GM19193 (cell line): Measurements from ENCODE around the gene IQGAP1.

ENCODE experiments used
- POLR2A ChIP-seq: IDR thresholded peaks from 4 replicates; pipeline ENCODE4 v1.6.1; 2011; ENCODE audit not compliant: insufficient read depth, insufficient read length; ENCODE audit errors: extremely low read depth

Gene IQGAP1

DNA sequence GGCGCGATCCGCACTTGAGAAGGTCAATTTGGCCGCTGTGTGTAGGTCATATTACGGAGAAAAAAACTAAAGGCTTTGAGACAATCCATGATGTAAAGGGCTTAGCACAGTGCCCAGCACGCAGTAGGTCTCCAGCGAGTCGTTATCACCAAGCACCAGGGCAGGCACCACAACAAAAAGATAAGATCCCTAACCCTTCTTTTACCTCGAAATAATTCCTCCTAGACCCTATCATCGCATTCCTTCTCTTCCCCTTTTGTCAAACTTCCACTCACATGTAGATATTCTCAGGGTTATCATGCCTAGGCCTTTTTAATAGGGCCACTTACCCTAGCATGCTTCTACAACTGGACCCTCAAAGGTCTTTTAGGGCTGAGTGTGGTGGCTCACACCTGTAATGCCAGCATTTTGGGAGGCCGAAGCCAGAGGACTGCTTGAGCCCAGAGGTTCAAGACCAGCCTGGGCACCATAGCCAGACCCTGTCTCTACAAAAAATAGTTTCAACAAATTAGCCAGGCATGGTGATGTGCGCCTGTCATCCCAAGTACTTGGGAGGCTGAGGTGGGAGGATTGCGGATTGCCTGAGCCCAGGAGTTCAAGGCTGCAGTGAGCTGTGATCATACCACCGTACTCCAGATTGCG, 22.5 kb upstream of the IQGAP1 start:
- no peak for TF ChIP-seq POLR2A

DNA sequence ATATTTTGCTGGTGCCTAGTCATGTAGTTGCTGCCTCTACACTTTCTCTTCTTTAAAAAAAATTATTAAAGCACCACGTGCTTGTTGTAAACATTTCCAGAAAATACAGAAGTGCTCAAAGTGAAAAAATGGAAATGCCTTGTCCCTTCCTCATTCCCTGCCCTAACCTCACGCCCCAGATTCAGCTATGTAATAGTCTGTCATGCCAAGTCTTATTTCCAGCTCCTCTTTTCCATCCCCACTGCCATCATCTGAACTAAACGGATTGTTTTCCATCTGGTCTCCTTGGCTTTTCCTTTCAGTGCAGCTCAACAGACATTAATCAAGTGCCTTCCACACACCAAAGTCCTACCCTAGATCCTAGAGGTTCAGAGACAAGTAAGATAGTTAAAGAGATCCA, 20.5 kb upstream of the IQGAP1 start:
- no peak for TF ChIP-seq POLR2A

DNA sequence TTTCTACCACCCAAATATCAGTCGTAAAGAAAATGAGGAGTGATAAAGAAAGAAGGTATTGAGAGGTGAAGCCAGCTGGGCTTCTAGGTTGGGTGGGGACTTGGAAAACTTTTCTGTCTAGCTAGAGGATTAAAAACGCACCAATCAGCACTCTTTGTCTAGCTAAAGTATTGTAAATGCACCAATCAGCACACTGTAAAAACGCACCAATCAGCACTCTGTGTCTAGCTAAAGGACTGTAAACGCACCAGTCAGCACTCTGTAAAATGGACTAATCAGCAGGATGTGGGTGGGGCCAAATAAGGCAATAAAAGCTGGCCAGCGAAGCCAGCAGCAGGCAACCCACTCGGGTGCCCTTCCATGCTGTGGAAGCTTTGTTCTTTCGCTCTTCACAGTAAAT, 13.0 kb upstream of the IQGAP1 start:
- no peak for TF ChIP-seq POLR2A

DNA sequence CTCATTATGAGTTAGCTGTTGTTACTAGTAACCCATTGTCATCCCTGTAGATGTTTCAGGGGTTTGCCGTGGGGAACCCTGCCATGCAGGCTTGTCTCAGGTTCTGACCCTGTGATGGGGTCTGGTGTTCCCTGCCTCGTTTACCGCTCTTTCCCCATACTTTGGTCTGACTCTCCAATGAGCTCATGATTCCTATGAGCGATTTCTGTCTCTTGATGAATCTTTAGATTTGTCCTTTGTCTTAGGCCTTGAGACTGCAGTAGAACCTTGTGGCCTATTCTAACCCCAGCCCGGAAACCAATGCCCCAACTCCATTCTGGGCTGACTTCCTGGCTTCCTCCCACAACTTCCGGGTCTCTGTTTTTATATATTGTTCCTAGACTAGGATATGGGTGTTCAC, 11.3 kb upstream of the IQGAP1 start:
- TF ChIP-seq POLR2A, result no peak

DNA sequence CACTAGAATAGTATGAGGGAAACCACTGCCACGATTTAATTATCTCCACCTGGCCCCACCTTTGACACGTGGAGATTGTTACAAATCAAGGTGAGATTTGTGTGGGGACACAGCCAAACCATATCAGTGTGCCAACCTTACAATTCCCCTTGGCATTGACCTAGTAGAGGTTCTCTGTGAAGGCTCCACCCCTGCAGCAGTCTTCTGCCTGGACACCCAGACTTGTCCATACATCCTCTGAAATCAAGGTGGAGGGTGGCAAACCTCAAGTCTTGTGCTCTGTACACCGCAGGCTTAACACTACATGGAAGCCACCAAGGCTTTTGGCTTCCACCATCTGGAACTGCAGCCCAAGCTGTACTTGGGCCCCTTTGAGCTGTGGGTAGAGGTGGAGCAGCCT, 8.8 kb upstream of the IQGAP1 start:
- no peak for TF ChIP-seq POLR2A

DNA sequence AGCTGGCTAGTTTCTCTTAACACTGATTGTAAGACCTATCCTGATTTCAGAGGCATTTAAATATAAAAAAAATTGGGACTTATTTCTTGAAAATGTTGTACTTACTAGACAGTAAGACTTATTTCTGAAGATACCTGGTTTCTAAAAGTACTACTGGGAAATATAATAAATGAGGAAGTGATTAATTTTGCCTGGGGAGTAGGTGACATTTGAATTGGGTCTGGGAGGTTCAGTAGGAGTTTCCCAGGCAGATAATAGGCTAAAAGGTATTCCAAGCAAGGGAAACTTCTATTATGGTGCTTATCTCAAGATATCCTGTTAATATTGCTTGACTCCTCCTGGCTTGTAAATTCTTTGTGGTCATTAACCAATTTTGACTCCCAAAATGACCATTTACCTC, 6.5 kb upstream of the IQGAP1 start:
- no peak for TF ChIP-seq POLR2A

DNA sequence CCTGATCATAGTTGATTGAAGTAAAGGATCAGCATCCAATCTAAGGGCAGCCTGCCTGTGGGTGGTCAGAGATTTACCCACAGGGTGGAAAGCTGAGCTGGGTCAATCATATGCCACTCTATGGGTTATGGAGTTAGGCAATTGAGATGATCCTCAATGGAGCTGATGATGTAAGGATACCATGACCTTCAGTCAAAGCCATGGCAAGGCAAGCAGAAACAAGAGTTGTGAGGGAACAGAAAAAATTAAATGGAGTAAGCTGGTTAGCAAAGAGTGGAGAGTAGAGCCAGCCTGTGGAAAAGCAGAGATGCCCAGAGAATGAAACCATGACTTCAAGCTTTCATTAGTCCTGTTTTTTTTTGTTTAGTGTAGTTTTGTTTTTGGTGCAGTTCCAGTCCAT, 5.7 kb upstream of the IQGAP1 start:
- no peak for TF ChIP-seq POLR2A

DNA sequence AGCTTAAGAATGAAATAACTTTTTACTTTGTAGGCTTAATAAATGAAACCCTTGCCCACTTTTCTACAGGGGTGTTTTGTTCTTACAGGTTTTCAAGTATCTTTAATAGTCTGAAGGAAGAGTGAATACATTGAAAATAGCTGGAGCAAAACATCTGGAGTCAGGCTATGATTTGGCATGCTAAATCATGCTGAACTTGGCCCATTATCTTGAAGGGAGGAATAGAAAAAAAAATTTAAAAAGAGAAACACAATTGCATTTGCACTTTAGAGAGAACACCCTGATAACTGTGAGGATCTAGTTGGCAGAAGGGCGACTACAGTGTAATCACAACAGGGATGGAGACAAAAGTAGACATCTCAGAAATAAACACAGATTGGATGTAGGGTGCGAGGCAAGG, 1.8 kb upstream of the IQGAP1 start:
- TF ChIP-seq POLR2A, result no peak

DNA sequence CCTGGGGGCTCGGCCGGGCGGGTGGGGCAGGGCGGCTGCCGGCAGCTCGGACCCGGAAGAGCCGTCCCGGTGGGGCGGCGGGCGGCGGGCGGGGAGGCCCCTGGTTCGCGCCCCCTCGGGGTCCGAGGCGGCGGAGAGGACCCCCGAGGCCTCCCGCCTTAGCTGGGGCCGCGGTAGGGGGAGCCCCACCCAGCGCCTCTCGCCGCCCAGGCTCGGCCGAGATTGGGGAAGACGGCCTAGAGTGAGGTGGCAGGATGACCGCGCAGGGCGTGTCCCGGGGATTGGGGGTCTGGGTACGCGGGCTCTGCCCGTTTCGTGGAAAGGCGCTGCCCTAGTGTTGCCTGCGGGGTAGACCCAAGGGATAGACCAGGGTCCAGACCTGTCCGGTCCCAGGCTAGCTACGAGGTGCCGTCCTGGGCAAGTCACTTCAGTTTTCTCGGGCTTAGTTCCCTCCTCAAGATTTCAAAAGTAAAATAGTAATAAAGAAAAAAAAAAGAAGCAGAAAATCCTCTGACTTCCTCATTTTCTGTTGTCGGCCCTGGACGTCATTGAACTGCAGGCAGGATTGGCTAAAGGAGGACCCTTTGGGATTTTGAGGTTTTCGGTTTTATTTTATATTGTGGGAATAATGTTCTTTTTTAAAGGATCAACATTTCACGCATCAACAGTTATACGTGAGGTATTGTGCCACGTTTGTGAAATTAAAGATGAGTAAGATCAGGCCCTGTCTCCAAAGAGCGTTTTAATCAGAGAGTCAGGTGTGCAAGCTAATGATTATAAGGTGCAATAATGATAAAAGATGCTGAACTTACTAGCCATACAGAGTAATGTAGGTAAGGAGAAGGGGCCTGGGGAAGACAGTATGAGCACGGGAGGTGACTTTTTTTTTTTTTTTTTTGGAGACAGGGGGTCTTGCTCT, 679 bp downstream of the IQGAP1 start:
- no peak for TF ChIP-seq POLR2A

DNA sequence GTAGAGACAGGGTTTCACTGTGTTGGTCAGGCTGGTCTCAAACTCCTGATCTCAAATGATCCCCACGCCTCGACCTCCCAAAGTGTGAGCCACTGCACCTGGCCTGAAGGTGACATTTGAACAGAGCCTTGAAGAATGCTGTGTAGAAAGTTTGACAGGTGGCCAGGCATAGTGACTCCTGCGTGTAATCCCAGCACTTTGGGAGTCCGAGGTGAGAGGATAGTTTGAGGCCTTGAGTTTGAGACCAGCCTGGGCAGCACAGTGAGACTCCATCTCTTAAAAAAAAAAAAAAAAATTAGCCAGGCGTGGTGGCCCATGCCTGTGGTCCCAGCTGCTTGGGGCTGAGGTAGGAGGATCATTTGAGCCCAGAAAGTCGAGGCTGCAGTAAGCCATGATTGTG, 1.5 kb downstream of the IQGAP1 start:
- no peak for TF ChIP-seq POLR2A

DNA sequence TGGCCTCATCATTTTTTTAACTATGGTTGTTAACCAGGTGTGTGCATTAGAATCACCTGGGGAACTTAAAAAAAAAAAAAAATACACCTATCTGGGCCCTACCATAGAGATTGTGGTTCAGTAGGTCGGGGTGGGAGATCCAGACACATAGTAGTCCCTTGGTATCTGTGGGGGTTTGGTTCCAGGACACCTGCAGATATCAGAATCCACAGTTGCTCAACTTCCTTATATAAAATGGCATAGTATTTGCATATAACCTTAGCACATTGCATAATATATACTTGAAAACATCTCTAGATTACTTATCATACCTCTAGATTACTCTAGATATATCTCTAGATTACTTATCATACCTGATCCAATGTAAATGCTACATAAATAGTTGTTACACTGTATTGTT, 5.0 kb downstream of the IQGAP1 start:
- TF ChIP-seq POLR2A, result no peak

DNA sequence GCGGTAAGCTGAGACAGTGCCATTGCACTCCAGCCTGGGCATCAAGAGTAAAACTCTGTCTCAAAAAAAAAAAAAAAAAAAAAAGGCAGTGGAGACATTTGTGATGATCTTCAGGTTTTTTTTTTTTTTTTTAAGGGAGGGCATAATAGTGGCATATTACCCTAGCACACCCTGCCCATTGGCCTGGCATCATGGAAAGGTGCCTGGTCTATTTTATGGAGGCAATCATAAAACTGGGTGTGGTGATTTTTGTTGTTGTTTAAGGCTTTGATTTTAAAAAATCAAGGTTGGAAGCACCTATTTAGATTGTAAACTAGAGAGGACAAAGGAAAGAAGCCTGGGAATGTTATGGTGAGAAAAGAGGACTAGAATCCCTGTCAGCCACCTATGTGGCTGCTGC, 6.0 kb downstream of the IQGAP1 start:
- no peak for TF ChIP-seq POLR2A

DNA sequence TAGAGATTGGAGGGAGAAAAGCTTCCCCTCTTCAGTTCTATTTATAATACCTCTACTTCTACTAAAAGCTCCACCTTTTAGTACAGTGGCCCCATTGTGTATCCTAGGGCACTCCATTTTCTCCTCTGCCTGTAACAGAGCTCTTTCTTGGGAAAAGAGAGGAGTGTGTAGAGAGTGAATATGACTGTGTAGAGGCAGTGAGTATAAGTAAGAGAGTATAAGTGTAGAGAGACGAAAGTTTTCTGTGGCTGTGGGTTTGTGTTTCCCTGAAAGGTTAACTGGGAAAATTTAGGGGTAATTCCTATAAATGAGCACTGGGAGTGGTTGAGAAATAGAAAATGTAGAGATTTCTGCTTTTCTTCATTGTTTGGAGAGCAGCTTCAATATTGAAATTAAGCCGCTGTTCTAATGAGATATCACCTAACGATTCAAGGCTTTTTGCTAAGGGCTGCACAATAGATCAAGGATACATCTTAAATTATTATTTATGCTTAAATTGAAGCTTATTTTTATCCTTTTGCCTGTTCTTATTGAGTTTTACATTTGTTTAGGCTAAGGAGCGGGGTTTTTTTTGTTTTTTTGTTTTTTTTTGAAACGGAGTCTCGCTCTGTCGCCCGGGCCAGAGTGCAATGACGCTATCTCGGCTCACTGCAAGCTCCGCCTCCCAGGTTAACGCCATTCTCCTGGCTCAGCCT, 6.9 kb downstream of the IQGAP1 start:
- no peak for TF ChIP-seq POLR2A

DNA sequence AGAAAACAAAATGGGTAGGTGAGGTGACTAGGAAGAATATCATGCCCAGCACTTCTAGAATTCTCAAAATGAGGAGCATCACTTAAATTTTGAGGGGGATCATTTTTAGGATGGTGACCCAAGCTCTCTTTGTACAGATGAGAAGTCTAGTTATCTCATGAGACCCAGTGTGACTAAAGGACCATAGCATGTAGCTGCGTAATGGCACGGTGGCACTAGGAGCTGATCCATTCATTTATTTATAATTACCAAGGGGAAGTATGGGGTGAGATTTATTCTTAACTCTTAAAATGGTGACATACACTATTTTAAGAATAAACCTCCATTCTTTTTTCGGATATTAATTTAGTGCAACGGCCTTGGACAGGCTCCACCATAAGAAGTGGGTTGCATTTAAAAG, 8.3 kb downstream of the IQGAP1 start:
- no peak for TF ChIP-seq POLR2A

DNA sequence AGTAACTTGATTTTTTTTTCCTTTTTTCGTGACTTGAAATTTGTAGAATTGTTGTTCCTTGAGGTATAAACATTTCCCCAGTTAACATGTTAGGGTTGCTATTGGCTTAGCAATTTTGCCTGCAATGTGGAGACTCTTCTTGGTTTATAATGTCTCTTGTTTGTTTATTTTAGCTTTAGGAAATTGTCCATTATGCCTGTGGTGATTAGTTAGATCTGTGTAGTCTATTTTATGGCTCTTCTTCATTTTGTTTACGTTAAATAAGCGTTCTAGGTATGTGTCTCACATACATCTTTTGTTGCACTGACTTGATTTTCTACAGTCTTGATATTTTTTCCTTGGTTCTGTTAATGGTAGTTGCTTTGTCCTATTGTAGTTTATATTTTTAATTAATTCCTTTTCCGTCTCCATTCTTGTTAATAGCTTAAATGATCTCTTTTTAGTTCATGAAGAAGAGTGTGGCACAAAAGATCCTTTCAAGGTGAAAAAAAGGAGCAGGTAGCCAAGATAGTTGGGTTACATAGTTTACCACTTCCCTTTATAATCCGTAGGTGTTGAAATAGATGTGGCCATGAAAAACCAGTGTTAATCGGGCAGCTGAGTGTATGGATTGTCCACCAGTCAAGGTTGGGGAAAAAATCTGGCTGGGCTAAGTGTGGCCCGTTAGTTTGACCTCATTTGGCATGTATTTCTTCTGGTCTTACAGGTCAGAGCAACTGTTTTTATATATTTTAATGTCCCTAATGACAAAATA, 12.1 kb downstream of the IQGAP1 start:
- no peak for TF ChIP-seq POLR2A
